GM12891 (cell line): ENCODE measurements around the gene VEGFB.

Source experiments
- POLR2A ChIP-seq: IDR thresholded peaks from 2 replicates; pipeline ENCODE4 v1.6.1; 2011; ENCODE audit warnings: low read depth, low read length, control low read depth
- SPI1 ChIP-seq: IDR thresholded peaks from 2 replicates; pipeline ENCODE4 v1.6.1; 2011; ENCODE audit warnings: low read depth, low read length, control low read depth
- TAF1 ChIP-seq: IDR thresholded peaks from 2 replicates; pipeline ENCODE4 v1.6.1; 2011; ENCODE audit warnings: low read depth, low read length, control low read depth

- TF ChIP-seq TAF1 = no peak
- no peak for TF ChIP-seq SPI1
- TF ChIP-seq POLR2A = no peak
Observed at GRCh38 chr11:64211181-64211872, 23.1 kb upstream of the VEGFB start.
